Smooth muscle cell (in vitro differentiated cells): ENCODE measurements around the gene UBE3D. TPM values are rescaled to one million over a fixed set of nuclear protein-coding genes. Genes with fewer than 3 reads are reported as not detected.

Experiments used
- DNase-seq: peaks from one replicate; lab custom pipeline; 2025; ENCODE audit not compliant: unreplicated experiment; lab: John Stamatoyannopoulos, UW
- H2AFZ ChIP-seq: fragments of 200-600 bp; sonication (generic); 2 replicates; pipeline ENCODE4 v1.6.0; 2016; ENCODE audit warnings: antibody characterized with exemption, low read depth, mild to moderate bottlenecking
- H3F3A ChIP-seq: fragments of 200-600 bp; sonication (generic); 2 replicates; pipeline ENCODE4 v1.6.0; 2017; ENCODE audit warnings: antibody characterized with exemption, low read depth
- H3K27ac ChIP-seq: fragments of 200-600 bp; sonication (generic); 2 replicates; pipeline ENCODE4 v1.5.1; 2016; ENCODE audit warnings: low read depth, mild to moderate bottlenecking
- H3K27me3 ChIP-seq: fragments of 200-600 bp; sonication (generic); 2 replicates; pipeline ENCODE4 v1.6.1; 2016; ENCODE audit warnings: low read depth, mild to moderate bottlenecking
- H3K36me3 ChIP-seq: fragments of 200-600 bp; sonication (generic); 2 replicates; pipeline ENCODE4 v1.5.1; 2016; ENCODE audit warnings: low read depth
- H3K4me1 ChIP-seq: fragments of 200-600 bp; sonication (generic); 2 replicates; pipeline ENCODE4 v1.5.1; 2016; ENCODE audit warnings: low read depth
- H3K4me2 ChIP-seq: fragments of 200-600 bp; sonication (generic); 2 replicates; pipeline ENCODE4 v1.6.0; 2016; ENCODE audit warnings: mild to moderate bottlenecking
- H3K4me3 ChIP-seq: fragments of 200-600 bp; sonication (generic); 2 replicates; pipeline ENCODE4 v1.5.1; 2016; ENCODE audit warnings: mild to moderate bottlenecking
- H3K79me2 ChIP-seq: fragments of 200-600 bp; sonication (generic); 2 replicates; pipeline ENCODE4 v1.6.0; 2016; ENCODE audit warnings: low read depth, mild to moderate bottlenecking
- H3K9ac ChIP-seq: fragments of 200-600 bp; sonication (generic); 2 replicates; pipeline ENCODE4 v1.6.0; 2016; ENCODE audit warnings: low read depth
- H3K9me3 ChIP-seq: fragments of 200-600 bp; sonication (generic); replicated peaks from 2 replicates; pipeline ENCODE4 v1.5.1; 2016; ENCODE audit warnings: low read depth
- H4K20me1 ChIP-seq: fragments of 200-600 bp; sonication (generic); 2 replicates; pipeline ENCODE4 v1.6.0; 2016; ENCODE audit warnings: low read depth
- CTCF ChIP-seq: fragments of 200-600 bp; sonication (generic); IDR thresholded peaks from 2 replicates; pipeline ENCODE4 v1.5.1; 2017; ENCODE audit warnings: borderline replicate concordance, mild to moderate bottlenecking, antibody characterized with exemption; ENCODE audit not compliant: insufficient read depth, poor library complexity, severe bottlenecking
- WGBS: methylation state at CpG from one replicate; pipeline ENCODE4 v1.1.7; 2016; ENCODE audit warnings: low lambda C conversion rate; 5-methylcytosine and 5-hydroxymethylcytosine counted together
- polyA plus RNA-seq: library from polyadenylated mRNA; unstranded; fragments of >200 nt; fragmentation: Nextera tagmentation; extraction: Ambion mirVana; gene quantifications from 2 replicates; pipeline ENCODE4 v1.2.1, GENCODE V29; 2016
- total RNA-seq: library from RNA; depleted of rRNA; stranded (reverse); fragments of >200 nt; gene quantifications from 2 replicates; pipeline ENCODE4 v1.2.3, GENCODE V29; 2014

UBE3D gene
- total and polyA plus RNA-seq, 2 experiments from 2014 or later: 2.1 to 6.1 TPM

- Histone ChIP-seq H3K4me3 (no peak overlapping the region), H3K36me3 (no peaks in the 10 kb centered on the region), H3K79me2 (no peaks in the 10 kb centered on the region), H3K9me3 (no peaks in the 10 kb centered on the region), H3F3A (no peaks in the 10 kb centered on the region), H3K4me2 (no peak overlapping the region), H4K20me1 (no peaks in the 10 kb centered on the region), H3K27me3 (no peaks in the 10 kb centered on the region), H2AFZ (no peak overlapping the region), H3K27ac (no peak overlapping the region), H3K9ac (no peak overlapping the region), H3K4me1 (no peaks in the 10 kb centered on the region)
- WGBS: 93% methylated on average over 1 of the region's 1 CpG
- DNase-seq: no peak
- no peak for TF ChIP-seq CTCF
These were observed 94.8 kb downstream of the UBE3D start for GRCh38 chr6:82970839-82971238.

GRCh38 chr6:82968708-82969107 lies 96.9 kb downstream of the UBE3D start:
- Histone ChIP-seq H3K4me2 (no peak overlapping the region), H3K79me2 (no peaks in the 10 kb centered on the region), H3K27ac (no peak overlapping the region), H3F3A (no peaks in the 10 kb centered on the region), H3K36me3 (no peaks in the 10 kb centered on the region), H3K9ac (no peak overlapping the region), H2AFZ (no peak overlapping the region), H3K9me3 (no peaks in the 10 kb centered on the region), H3K4me3 (no peak overlapping the region), H4K20me1 (no peaks in the 10 kb centered on the region), H3K27me3 (no peaks in the 10 kb centered on the region), H3K4me1 (no peaks in the 10 kb centered on the region)
- no peak for TF ChIP-seq CTCF
- no peak for DNase-seq
- WGBS: 95% methylated on average over 2 of the region's 2 CpGs

GRCh38 chr6:82963191-82963925 lies 102.3 kb downstream of the UBE3D start:
- H4K20me1 ChIP-seq: no peaks in the 10 kb centered on the region
- H3K4me2 ChIP-seq: no peak overlapping the region
- no peak overlapping the region for H2AFZ ChIP-seq
- H3K4me1 ChIP-seq: peaks cover 23% of the 10 kb centered on the region
- H3K4me3 ChIP-seq: no peak overlapping the region
- no peak overlapping the region for H3K9ac ChIP-seq
- no peaks in the 10 kb centered on the region for H3F3A ChIP-seq
- H3K9me3 ChIP-seq: no peaks in the 10 kb centered on the region
- H3K27ac ChIP-seq: no peak overlapping the region
- no peaks in the 10 kb centered on the region for H3K79me2 ChIP-seq
- DNase-seq: no peak
- WGBS: 92% methylated on average over 2 of the region's 2 CpGs
- H3K36me3 ChIP-seq: no peaks in the 10 kb centered on the region
- no peak for TF ChIP-seq CTCF
- H3K27me3 ChIP-seq: no peaks in the 10 kb centered on the region

GRCh38 chr6:82959385-82959941 lies 106.2 kb downstream of the UBE3D start:
- Histone ChIP-seq H3K4me1 (peaks cover 42% of the 10 kb centered on the region), H4K20me1 (no peaks in the 10 kb centered on the region), H3K9ac (no peak overlapping the region), H3K27me3 (no peaks in the 10 kb centered on the region), H3K36me3 (no peaks in the 10 kb centered on the region), H3K79me2 (no peaks in the 10 kb centered on the region), H3K9me3 (no peaks in the 10 kb centered on the region), H3F3A (peaks cover 11% of the 10 kb centered on the region), H3K4me3 (no peak overlapping the region), H2AFZ (no peak overlapping the region), H3K27ac (no peak overlapping the region), H3K4me2 (no peak overlapping the region)
- no peak for TF ChIP-seq CTCF
- WGBS: 33% methylated on average over 4 of the region's 4 CpGs
- DNase-seq: no peak
